NCI-H187 treated with DMSO at 0.1 percent for 48 hours (cell line): ENCODE results near the gene DAB2IP.

Experiments
- DNase-seq: peaks from one replicate; lab custom pipeline; 2025; lab: John Stamatoyannopoulos, UW

The DAB2IP gene

DNA sequence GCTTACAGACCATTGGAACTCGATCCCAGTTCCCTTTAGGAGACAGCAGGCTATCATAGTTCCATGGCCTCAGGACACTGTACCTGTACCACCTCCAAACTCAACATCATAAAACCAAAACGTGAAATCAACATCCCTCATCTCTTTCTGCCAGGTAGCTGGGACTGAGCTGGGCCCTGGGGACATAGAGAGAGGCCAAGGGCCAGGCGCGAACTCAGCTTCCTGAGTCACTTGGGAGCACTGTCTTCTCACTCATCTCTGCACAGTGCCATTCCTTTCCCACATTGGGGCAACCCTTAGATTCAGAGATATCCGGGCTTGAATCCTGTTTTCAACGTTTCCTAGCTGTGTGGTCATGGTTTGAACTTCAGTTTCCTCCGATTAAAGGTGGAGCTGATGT, 12.2 kb downstream of the DAB2IP start:
- DNase-seq, result no peak

- no peak for DNase-seq
These were observed 14.9 kb downstream of the DAB2IP start for GRCh38 chr9:121666294-121666693.

DNA sequence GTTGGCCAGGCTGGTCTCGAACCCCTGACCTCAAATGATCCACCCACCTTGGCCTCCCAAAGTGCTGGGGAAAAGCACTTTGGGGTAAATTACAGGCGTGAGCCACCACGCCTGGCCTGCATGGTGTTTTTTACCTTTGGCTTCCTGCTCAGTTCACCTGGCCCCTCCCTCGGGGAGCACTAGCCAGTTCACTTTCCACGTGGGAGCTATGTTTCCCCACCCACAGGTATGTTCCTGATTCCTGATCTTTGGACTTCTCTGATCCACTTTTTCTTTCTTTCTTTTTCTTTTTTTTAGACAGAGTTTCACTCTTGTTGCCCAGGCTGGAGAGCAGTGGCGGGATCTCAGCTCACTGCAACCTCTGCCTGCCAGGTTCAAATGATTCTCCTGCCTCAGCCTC, 15.8 kb downstream of the DAB2IP start:
- DNase-seq, result no peak

- no peak for DNase-seq
These were observed 16.5 kb downstream of the DAB2IP start for GRCh38 chr9:121667890-121668289.

GRCh38 chr9:121670431-121670830, 19.0 kb downstream of the DAB2IP start:
- no peak for DNase-seq

DNA sequence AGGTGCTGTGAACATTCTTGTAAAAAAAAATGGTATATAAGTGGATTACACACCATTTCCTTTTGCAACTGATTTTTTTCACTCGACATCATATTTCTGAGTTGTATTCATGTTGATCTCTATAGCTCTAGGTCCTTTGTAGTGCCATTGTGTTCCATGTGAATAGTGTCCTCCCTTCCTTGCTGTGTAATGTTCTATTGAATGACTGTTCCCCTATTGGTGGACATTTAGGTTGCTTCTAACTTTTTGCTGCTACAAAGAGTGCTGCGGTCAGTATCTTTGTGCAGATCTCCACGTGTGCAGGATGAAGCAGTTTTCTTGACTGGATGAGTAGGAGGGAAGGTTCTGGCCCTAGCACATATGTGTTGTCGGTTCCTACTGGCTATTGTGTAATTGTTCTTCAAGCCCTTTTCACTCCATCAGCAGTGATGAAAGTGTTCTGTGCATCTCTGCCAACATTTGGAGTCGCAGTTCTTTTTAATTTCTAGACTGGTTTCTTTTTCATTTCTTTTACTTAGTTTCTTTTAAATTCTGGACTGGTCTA, 20.2 kb downstream of the DAB2IP start:
- no peak for DNase-seq

- DNase-seq, result no peak
These were observed 20.8 kb downstream of the DAB2IP start for GRCh38 chr9:121672213-121672612.

GRCh38 chr9:121672986-121673385, 21.6 kb downstream of the DAB2IP start:
- no peak for DNase-seq

GRCh38 chr9:121673576-121673975, 22.1 kb downstream of the DAB2IP start:
- no peak for DNase-seq

GRCh38 chr9:121674017-121674416, 22.6 kb downstream of the DAB2IP start:
- DNase-seq, result no peak

- DNase-seq, result no peak
These were observed 23.5 kb downstream of the DAB2IP start for GRCh38 chr9:121674952-121675351.

DNA sequence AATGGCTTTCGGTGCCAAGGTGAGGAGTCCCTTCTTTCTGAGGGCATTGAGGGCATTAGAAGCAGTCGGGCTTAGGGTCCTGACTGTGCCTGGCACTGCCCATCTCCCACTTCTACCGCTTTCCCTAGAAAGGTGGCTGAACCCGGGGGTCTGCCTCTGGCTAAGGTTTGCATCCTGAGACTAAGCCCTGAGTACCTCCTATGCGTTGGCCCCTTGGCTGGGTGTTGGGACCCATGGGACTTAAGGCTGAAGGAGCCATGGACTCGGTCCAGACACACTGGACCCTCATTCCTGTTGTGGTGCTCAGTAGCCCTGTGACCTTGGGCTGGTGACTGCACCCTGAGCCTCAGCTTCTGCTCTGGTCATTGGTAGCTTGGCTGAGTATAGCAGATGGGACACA, 23.9 kb downstream of the DAB2IP start:
- no peak for DNase-seq

DNA sequence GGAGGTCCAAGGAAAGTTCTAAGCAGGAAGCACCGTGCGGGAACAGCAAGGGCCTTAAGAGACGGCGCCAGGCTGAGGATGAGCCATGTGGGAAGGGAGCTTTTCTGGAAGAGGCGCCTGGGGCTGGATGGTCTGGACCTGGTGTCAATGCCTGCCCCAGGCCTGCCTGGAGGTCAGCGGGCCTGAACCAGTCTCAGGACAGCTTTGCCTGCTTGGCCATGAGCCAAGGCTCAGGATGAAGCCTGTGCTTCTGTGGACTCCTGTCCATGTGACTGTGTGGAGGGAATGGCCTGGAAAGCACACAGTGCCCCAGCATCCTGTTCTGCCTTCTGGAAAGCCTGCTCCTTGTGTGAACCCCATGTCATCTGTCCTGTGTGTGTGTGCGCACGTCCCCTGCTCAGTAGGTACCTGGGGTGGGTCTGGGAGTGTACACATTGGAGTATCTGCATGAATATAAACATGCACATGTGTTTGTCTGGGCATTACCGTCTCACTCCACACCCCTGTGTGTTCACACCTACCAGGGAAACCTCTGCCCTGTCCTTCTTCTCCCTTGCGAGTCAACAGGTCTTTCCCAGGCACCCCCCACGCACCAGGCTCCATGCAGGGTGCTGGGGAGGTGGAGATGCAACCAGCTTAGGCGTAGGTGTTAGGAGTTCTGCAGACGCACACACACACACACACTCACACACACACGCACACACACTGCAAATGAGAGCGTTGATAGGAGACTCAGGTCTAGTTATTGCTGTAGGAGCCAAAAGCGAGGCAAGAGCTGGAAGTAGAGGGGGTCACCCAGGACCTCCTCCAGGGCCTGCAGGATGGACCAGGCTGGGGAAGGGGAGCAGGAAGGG, 24.8 kb downstream of the DAB2IP start:
- DNase-seq, result no peak

- no peak for DNase-seq
These were observed 25.5 kb downstream of the DAB2IP start for GRCh38 chr9:121676926-121677325.

- DNase-seq, result no peak
These were observed 27.1 kb downstream of the DAB2IP start for GRCh38 chr9:121678501-121679022.

DNA sequence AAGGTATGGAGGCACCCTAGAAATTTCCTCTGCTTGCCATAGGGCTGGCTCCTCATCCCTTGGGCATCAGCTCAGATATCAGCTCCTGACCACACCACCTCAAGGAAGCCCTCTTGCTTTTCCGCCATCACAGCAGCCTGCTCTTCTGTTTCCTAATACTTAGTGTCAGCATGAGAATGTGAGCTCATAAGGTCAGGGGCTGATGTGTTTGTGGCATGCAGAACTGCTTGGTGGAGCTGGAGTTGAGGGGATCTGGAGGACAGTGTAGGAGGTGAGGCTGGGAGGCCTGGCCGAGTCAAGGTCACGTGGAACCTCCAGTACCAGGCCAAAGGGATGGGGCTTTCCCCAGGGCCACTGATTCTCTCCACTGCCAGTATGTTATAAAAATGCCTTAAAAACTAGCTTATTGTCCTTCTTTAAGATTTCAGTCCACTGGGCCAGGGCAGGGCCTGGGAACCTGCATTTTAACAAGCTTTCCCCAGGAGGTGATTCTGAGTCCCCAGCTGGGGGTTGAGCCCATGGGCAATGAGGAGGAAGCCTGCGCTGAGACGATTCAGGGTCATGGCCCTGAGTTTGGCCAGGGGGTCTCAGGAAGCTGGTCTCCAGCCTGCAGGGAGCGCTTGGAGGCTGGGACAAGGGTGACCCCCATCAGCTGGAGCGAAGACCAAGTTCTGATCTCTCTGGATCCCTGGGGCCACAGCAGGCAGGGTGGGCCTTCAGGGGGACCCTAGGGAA, 28.6 kb downstream of the DAB2IP start:
- DNase-seq, result no peak

GRCh38 chr9:121681404-121681803, 30.0 kb downstream of the DAB2IP start:
- DNase-seq, result no peak

DNA sequence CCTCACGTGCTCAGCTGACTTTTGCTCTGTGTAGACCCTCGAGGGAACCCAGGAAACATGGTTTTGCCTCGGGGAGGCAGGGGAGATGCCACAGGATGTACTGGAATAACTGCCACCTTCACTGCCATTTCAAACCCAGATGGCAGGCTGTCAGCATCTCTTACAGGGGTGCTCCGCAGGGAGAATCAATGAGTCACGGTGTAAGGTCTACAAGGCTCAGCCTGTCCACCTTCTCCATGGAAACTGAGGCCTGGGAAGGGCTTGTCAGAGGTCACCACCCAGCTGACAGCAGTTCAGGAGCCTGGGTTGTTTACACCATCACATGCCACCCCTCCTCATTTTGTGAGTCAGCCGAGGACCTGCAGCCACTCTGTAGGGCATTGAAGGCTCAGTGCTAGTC, 30.8 kb downstream of the DAB2IP start:
- DNase-seq, result no peak

GRCh38 chr9:121682926-121683515, 31.6 kb downstream of the DAB2IP start:
- DNase-seq, result no peak

GRCh38 chr9:121683652-121684051, 32.2 kb downstream of the DAB2IP start:
- DNase-seq, result no peak

DNA sequence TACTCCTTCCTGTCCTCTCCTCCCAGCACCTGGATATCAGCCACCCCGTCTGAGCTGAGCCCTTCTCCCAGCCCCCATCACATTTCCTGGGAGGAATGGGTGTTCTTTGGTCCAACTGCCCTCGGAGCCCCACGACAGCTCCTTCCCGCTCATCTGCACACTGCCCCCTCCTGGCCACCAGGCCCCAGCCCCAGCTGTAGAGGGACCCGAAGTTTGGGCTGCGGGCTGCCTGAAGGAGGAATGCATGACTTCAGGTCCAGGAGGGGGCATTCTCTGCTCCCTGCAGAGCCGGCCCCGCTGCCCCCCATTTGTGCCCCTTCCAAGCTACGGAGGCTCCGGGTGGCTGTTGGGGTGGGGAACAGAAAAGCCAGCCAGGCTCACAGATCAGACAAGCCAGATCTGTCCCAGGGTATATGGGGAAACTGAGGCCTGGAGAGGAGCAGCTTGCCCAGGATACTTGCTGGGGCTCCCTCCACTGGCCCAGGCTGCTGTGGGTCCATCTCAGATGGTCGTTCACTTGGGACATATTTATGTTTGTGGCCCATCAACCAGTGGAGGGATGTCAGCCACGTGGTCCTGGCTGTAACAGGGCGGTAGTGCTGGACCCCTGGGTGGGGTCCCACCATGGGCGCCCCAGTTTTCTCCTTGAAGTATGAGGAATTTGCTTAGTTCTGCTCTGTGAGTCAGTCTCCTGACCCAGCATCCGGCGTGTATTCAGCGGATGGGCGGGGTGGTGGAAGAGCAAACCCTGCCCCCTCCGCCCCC, 33.1 kb downstream of the DAB2IP start:
- DNase-seq, result no peak
